NCI-H1092 (cell line): Measurements from ENCODE around the gene ZNF775.
A peak's percentile ranks its signal among the peaks of the same experiment; 100 is the strongest.

Experiments
- DNase-seq: peaks from one replicate; lab custom pipeline; 2025; lab: John Stamatoyannopoulos, UW

The ZNF775 gene

DNA sequence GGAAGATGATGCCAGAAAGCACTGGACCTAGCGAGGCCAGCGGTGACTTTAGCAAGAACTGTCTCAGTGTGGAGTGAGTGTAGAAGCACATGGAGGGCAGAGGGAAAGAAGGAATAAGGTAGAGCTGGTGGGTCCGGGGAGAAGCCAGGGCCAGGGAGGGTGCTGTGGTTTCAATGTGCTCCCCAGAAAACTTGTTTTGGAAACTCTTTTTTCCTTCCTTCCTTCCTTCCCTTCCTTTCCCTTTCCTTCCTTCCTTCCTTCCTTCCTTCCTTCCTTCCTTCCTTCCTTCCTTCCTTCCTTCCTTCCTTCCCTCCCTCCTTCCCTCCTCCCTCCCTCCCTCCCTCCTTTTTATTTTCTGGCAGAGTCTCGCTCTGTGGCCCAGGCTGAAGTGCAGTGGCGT is 32.2 kb upstream of the ZNF775 start:
- DNase-seq: no peak

DNA sequence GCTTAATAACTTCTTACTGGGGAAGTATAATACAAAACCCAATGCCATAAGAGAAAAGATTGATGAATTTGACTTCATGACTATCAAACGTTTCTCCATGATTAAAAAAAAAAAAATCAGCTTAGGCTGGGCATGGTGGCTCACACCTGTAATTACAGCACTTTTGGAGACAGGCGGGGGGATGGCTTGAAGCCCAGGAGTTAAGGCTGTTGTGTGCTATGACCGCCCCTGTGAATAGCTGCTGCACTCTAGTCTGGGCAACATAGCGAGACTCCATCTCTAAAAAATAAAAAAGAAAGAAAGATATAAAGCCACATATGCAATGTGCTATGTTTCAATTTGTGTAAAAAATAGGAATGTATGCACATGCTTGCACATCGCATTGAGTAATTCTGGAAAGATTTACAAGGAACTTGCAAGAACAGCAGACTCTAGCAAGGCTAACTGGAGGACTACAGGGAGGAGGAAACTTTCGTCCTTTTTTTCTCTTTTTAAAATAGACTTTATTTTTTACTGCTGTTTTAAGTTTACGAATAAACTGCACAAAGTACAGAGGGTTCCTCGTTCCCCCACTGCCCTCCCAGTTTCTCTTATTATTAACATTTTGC is 27.4 kb upstream of the ZNF775 start:
- DNase-seq: no peak

DNA sequence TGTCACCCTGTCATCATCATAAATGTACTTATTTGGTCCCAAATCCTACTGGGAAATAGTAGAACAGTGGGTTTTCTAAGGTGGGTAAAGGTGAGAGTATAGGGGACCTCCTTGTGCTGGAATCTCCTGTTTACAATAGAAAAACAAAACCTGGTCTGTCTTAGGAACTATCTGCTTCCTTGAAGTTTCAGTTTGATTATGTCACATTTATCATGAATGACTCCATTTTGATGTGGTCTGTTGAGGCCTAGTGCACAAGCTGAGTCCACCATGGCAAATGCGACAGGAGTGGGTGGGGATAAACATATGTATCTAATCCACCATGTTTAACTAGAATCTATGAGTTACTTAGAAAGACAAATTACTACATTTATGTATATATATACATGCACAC is 23.5 kb upstream of the ZNF775 start:
- DNase-seq: no peak

DNA sequence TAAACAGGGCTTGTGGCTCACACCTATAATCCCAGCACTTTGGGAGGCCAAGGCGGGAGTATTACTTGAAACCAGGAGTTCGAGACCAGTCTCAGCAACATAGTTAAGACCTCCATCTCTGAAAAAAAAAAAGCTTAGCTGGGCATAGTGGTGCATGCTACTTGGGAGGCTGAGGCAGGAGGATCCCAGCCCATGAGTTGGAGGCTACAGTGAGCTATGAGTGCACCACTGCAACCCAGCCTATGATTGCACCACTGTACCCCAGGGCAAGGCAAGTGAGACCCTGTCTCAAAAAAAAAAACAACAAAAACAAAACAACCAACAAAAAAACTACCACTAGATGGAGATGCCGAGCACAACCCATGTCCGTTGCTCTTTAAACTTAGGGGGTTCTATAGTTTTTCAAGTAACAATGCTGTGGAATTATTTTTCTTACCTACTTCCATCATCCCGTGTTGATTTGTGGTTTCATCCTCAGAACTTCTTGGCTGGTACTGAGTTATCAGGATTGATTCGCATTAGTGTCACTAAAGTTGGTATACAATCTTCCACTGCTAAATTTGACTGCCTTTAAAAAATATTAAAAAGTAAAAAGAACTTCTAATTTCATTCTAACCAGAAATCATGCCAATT is 22.7 kb upstream of the ZNF775 start:
- DNase-seq: peak; percentile 33

DNA sequence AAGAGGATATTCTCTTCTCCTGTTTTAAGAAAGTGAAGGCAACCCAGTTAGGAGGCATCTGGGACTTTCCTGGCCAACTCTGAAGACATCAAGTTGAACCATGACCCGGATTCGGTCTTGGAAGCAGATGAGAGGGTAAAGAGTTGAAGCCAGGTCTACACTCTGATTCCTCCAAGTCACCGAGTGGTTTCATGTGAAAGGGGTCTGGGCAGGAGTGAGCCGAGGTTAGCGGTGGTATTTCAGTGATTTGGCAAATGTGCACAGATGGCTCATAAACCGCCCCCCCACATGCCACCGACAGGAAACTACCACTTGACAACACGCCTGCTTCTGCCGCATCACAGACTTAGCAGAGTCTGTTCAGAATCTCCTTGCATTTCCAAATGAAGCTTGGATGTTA is 21.9 kb upstream of the ZNF775 start:
- DNase-seq: peak; percentile 42

DNA sequence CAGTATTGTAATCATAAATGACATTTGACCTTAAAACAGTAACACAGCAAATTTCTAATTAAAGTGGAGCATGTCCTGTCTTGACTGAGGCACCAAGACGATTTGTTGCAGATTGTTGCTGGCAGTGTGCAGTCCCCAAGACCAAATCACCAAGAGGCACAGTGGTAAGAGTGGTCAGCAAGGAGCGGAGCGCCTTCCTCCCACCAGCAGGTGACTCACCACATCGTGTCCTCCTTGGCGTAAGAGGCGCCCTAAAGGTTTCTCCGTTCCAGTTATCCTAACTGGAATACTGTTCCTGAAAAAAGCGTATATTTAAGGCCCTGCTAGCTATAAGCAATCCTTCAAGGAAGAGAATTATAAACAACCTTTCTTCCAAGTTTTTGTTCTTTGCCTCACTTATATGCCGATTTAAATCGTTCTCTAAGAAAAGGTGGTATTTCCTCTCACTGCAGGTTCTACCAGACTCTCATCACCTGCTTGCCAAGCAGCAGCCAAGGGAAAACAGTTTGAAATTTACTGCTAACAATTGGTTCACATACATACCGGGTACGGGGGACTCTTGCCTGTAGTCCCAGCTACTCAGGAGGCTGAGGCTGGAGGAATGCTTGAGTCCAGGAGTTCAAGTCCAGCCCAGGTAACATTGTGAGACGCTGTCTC is 21.2 kb upstream of the ZNF775 start:
- DNase-seq: no peak

DNA sequence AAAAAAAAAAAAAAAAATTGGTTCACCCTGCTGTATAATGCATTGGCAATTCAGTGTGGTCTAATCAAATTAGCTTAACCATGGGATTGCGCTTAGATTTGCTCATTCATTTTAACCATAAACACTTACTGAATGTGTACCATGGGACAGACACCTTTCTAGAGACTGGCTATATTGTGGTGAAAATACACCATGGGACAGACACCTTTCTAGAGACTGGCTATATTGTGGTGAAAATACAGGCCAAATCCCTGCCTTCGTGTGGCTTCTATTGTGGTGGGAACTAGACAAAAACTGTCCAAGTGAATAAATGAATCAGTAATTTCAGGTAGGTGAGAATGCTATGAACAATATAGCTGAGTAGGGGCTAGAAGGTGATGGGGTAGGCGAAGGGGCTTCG is 20.7 kb upstream of the ZNF775 start:
- DNase-seq: no peak

DNA sequence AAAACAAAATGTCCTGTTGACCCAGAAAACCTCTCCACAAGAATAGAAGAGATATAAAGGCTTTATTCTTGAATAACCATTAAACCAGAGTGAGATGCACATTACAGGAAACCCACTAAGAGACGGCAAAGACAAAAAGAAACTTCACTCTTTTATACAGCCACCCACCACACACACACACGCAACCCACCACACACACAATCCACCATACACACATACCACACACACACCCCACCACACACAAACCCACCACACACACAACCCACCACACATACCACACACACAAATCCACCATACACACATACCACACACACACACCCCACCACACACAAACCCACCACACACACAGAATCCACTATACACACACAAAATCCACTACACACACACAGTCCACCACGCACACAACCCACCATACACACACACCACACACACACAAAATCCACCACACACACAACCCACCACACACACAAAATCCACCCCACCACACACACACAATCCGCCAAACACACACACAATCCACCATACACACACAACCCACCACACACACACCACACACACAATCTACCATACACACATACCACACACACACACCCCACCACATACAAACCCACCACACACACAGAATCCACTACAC is 20.0 kb upstream of the ZNF775 start:
- no peak for DNase-seq

DNA sequence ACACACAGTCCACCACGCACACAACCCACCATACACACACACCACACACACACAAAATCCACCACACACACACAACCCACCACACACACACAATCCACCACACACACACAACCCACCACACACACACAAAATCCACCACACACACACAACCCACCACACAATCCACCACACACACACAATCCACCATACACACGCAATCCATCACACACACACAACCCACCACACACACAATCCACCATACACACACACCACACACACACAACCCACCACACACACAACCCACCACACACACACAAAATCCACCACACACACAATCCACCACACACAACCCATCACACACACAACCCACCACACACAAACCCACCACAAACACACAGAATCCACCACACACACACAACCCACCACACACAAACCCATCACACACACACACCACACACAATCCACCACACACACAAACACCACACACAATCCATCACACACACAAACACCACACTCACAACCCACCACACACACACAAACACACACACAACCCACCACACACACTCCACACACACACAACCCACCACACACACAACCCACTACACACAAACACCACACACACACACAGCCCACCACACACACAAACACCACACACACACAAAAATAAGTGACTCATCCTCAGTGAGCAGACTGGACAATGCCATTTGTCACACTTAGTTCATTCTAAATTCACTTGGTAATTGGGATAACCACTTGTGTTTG is 19.3 kb upstream of the ZNF775 start:
- no peak for DNase-seq

DNA sequence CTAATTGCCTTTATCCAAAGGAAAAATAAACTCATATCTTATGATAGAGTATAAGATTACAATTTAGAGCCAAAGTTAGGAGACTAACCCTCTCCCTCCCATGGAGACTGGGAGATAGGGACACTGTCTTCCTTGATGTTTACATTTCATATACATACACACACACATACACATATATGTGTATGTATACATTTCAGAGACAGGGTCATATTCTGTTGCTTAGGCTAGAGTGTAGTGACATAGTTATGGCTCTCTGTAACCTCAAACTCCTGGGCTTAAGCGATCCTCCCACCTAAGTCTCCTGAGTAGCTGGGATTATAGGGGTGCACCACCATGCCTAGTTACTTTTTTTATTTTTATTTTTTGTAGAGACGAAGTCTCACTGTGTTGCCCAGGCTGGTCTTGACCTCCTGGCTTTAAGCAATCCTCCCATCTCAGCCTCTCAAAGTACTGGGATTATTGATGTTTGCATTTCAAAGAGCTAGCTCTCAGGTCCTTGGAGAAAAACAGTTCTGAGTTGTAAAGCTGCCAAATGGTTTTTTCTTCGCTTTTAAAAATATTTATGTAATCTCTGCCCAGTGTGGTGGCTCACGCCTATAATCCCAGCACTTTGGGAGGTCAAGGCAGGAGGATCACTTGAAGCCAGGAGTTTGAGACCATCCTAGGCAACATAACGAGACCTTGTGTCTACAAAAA is 18.6 kb upstream of the ZNF775 start:
- no peak for DNase-seq

DNA sequence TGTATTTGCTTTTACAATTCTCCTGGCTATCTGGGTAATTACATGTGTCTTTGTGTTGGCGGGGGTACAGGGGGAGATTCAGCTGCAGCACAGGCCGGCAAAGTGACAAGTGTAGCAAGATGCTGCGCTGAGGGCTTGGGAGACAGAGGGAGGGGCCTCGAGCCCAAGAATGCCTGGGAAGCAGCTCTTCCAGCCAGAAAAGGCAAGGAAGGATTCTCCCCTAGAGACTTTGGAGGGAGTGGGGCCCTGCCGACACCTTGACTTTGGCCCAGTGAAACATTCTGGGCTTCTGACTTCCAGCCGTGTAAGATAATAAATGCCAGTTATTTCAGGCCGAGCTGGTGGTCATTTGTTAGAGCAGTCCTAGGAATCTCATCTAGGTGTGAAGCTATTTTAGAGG is 17.7 kb upstream of the ZNF775 start:
- no peak for DNase-seq

DNA sequence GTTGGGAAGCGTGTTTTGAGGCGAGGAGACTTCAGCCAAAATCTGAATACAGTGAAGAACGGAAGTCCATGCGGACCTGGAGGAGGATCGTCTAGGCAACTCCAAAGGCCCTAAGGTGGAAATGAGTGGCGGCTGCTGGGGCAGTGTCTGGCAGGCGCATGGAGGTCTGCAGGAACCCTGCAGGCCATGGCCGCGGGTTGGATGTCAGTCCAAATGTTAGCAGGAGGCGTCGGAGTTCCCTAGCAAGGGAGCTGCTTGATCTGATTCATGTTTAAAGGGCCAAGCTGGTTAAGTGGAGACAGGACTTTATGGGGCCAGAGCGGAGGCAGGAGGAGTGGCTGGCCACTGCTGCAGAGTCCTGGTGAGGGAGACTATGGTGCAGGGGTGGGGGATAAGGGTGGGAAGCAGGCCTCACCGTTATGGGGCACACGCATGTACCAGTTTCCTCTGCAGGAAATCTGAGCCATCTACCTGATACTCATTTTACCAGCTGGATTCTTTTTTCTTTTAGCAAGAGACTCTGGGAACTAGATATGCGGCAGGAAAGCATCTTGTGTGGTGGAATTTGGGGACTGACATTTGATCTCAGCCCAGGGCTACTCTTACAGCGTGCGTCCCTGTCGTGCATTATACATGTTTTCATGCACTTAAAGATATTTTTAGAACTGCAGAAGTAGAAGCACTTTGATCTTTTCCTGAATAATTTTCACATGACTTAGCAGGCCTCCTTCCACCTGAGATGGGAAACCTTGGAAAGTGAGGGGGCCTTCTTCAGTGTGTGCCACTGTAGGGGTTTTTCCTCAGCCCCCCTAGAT is 17.1 kb upstream of the ZNF775 start:
- no peak for DNase-seq

DNA sequence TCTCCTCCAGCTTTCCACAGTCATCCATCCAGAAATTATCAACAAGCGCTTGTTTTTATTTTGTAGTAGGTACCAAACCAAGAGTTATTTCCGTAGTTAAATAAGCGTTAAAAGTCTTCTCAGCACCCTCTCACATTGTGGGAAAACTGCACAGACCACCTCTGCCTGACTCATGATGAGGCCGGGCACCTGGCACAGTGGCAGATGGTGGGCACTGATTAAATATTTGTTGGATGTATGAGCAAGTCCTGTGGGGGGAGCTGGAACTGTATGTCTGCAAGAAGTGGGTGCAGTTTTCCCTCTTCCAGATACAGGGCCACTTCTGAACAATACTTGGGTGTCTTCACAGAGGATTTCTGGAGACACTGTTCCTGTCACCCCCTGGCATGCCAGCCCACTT is 15.8 kb upstream of the ZNF775 start:
- DNase-seq: no peak

DNA sequence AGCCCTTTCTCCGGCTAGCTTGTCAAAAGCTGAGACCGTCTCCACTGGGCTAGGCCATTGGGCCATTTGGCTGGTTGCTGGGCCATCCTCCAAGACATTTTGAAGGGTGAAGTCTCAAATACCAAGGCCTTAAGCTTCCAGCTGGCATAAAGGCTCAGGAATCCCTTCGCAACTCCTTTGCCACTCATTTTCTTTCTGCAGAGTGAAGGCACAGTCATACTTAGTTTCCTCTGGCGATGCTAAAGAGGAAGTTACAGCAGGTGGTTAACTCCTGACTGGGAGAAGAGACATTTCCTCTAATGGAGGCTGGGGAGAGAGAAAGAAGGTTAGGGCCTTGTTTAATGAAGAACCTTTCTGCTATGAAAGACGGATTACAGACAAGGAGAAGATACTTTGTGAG is 15.3 kb upstream of the ZNF775 start:
- DNase-seq: no peak

DNA sequence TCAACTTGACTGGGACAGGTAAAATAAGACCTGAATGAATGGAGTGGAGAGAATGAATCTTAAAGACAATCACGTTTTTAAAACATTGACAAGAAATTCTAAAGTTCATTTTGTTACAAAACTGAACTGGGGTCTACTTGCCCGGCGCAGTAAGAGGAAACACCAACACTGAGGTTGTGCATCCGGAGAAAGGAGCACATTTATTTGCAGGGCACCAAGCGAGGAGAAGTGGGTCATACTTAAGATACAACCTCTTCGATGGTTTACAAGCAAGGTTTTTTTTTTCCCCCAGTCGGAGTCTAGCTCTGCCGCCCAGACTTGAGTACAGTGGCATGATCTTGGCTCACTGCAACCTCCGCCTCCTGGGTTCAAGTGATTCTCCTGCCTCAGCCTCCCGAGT is 13.9 kb upstream of the ZNF775 start:
- DNase-seq: no peak

DNA sequence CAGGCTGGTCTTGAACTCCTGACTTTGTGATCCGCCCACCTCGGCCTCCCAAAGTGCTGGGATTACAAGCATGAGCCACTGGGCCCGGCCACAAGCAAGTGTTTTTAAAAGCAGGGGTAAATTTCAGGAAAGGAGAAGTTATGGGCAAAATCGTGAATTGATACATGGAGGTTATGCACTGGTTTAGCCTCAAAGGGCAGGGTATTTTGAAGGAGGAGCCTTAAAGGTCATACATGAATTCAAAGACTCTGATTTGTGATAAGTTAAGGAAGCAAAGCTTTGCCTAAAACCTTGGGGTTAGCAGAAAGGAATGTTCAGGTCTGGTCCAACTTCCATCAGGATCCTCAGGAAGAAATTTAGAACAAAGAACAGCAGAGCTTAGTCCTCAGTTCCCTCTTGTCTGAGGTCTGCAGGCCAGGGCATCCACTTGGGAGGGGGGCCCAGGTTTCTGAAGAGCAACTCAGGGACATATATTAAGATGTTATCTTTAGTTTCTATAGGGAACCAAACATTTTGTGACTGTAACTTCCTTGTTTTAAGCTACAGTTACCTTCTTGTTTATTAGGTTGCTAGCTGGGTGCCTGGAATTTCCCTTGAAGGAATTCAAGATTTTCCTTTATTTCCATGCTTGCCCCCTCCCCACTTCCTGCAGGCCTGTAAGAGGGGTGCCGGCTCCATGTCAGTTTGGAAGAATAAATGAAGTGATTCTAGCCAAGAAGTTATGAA is 13.3 kb upstream of the ZNF775 start:
- no peak for DNase-seq

DNA sequence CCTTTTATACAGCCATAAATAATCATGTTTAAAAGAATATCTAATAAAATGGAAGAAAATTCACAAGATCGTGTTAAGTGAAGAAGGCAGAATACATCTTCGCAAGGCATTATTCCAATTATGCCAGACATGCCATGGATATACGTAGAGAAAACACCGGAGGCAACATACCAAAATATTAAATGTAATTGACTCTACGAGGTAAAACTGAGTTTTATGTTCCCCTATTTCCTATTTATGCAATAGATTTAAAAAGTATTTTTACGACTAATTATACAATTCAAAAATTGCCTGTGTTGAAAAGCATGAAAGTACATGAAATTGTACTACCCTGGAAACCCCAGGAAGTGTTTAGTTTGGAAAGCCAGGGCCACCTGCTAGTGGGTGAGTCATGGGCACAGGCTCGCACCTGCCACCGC is 11.4 kb upstream of the ZNF775 start:
- DNase-seq: no peak

DNA sequence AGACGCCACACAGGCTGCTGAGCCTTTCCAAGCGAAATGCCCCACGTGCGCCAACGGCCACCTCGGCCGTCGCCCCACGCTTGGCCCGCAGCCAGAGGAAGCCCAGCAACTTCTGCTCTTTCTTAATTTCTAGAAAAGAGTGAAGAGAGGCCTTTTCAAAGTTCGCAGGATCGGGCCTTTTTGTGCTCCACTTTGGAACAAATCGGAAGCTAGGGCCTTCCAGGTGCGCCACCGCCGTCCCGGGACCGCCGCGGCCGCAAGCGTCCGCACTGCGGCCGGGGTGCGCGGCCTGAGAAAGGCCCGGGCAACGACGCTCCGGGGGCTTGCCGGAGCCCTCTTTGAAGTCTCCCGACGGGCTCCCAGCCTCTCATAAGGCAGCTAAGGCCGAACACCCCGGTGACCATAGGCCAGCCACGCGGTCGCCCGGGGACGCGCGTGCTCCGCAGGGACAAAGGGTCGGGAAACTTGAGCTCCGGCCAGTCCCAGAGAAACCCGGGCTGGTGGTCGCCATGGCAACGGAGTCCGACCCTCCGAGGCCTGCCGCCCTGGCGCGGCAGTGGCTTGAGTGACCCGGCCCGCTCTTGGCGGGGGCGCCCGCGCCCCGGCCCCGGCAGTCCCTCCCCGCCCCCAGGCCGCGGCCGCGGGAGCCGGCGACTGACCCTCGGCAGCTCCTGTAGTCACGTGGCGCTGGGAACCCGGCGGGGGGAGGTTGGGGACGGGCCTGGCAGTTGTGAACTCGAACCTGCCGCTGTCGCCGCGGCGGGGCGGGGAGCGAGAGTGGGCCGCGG is 10.8 kb upstream of the ZNF775 start, which contains the start of gene REPIN1:
Gene REPIN1 (plus strand): TSS at position 727 of the 788 bp plus-strand sequence. CDS start 890 bp downstream, outside the sequence.
- peak; percentile 89 for DNase-seq
